Measurements from ENCODE around the gene HCFC1.
A peak's percentile ranks its signal among the peaks of the same experiment; 100 is the strongest.

Gene HCFC1

GRCh38 chrX:153957224-153957623 lies 14.4 kb downstream of the HCFC1 start:
- no peak for TF ChIP-seq CTCF (IDR thresholded peaks at IDR 0.05; ENCODE audit: insufficient read depth, low read depth, low read length, missing control alignments)
- DNase-seq (ENCODE audit: low read depth): no peak
- no peak overlapping the region for H3K4me3 ChIP-seq (ENCODE audit: low read depth, low read length)

GRCh38 chrX:153956044-153956907 lies 15.3 kb downstream of the HCFC1 start:
- DNase-seq (ENCODE audit: low read depth): no peak
- TF ChIP-seq CTCF (IDR thresholded peaks at IDR 0.05; ENCODE audit: insufficient read depth, low read depth, low read length, missing control alignments): no peak
- no peak overlapping the region for H3K4me3 ChIP-seq (ENCODE audit: low read depth, low read length)

GRCh38 chrX:153955228-153955732 lies 16.3 kb downstream of the HCFC1 start:
- DNase-seq (ENCODE audit: low read depth): no peak
- no peak for TF ChIP-seq CTCF (IDR thresholded peaks at IDR 0.05; ENCODE audit: insufficient read depth, low read depth, low read length, missing control alignments)
- no peak overlapping the region for H3K4me3 ChIP-seq (ENCODE audit: low read depth, low read length)

- no peak overlapping the region for H3K4me3 ChIP-seq (ENCODE audit: low read depth, low read length)
- no peak for TF ChIP-seq CTCF (IDR thresholded peaks at IDR 0.05; ENCODE audit: insufficient read depth, low read depth, low read length, missing control alignments)
- DNase-seq (ENCODE audit: low read depth): no peak
These were observed 16.9 kb downstream of the HCFC1 start for GRCh38 chrX:153954558-153955227.

GRCh38 chrX:153953892-153954557 lies 17.6 kb downstream of the HCFC1 start:
- no peak for DNase-seq (ENCODE audit: low read depth)
- TF ChIP-seq CTCF (IDR thresholded peaks at IDR 0.05; ENCODE audit: insufficient read depth, low read depth, low read length, missing control alignments): no peak
- H3K4me3 ChIP-seq (ENCODE audit: low read depth, low read length): no peak overlapping the region

GRCh38 chrX:153953342-153953830 lies 18.2 kb downstream of the HCFC1 start:
- peak; percentile 86 for TF ChIP-seq CTCF (IDR thresholded peaks at IDR 0.05; ENCODE audit: insufficient read depth, low read depth, low read length, missing control alignments)
- H3K4me3 ChIP-seq (ENCODE audit: low read depth, low read length): no peak overlapping the region
- DNase-seq (ENCODE audit: low read depth): peak; percentile 69

Data from GM12865 (cell line).